ENCODE data around the gene RAD51AP2. TPM values are rescaled to one million over a fixed set of nuclear protein-coding genes. Genes with fewer than 3 reads are reported as not detected.

RAD51AP2 gene
- total and polyA plus RNA-seq, 7 experiments from 2014 or later = not detected

DNA sequence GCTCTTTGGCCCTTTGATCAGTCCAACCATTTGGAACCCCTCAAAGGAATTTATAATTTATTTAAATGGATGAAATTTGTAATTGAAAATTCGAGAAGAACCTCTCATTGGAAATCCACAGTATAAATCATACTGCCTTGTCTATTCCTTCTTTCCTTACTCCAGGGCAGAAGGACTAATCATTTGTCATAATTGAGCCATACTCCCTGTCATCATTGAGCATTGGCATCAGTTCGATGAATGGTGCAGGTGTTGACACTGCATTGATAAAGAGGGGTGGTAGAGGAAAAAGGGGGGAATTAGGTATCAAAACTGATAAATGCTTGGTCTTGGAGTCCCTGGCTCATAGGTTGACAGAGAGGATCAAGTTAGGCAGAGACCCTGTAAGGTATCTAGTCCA lies 24.2 kb upstream of the RAD51AP2 start:
- DNase-seq (no peak), ATAC-seq (no peak)
- Histone ChIP-seq H3K9me3 (ENCODE audit: control insufficient read depth in 2 of 3, low read length in 3 of 3) (no peaks in the 10 kb centered on the region), H3K4me1 (ENCODE audit: control insufficient read depth in 2 of 2, insufficient read depth in 2 of 2, low read length in 2 of 2) (no peaks in the 10 kb centered on the region), H3K27me3 (ENCODE audit: control insufficient read depth in 2 of 2, insufficient read depth in 2 of 2, low read length in 2 of 2) (peaks cover 0 to 6% of the 10 kb centered on the region in 2 donors), H3K27ac (ENCODE audit: low read depth, low read length) (no peak overlapping the region), H3K4me3 (ENCODE audit: low read length) (no peak overlapping the region), H3K36me3 (ENCODE audit: control insufficient read depth in 2 of 3, insufficient read depth in 3 of 3, low read length in 3 of 3) (no peaks in the 10 kb centered on the region)
- no peak overlapping the region for H3K4me3 Mint-ChIP-seq
- intact Hi-C loops (cut with micrococcal nuclease) = no loop called here
- peaks cover 0 to 12% (median 4%) of the 10 kb centered on the region in 7 donors for H3K4me1 Mint-ChIP-seq
- POLR2A ChIA-PET = no interaction called here
- H3K9me3 Mint-ChIP-seq = peaks cover 0 to 20% (median 5%) of the 10 kb centered on the region in 11 donors
- H3K36me3 Mint-ChIP-seq = peaks cover 0 to 7% (median 0%) of the 10 kb centered on the region in 5 donors
- H3K27ac Mint-ChIP-seq = no peak overlapping the region
- H3K27me3 Mint-ChIP-seq = peaks cover 54 to 69% (median 61%) of the 10 kb centered on the region in 5 donors
- CTCF ChIA-PET = no interaction called here

GRCh38 chr2:17541531-17541950 lies 23.3 kb upstream of the RAD51AP2 start:
- POLR2A ChIA-PET = no interaction called here
- intact Hi-C loops (cut with micrococcal nuclease) = no loop called here
- Histone ChIP-seq H3K4me1 (ENCODE audit: control insufficient read depth in 2 of 2, insufficient read depth in 2 of 2, low read length in 2 of 2) (no peaks in the 10 kb centered on the region), H3K4me3 (ENCODE audit: low read length) (no peak overlapping the region), H3K9me3 (ENCODE audit: control insufficient read depth in 2 of 3, low read length in 3 of 3) (no peaks in the 10 kb centered on the region), H3K27ac (ENCODE audit: low read depth, low read length) (no peak overlapping the region), H3K27me3 (ENCODE audit: control insufficient read depth in 2 of 2, insufficient read depth in 2 of 2, low read length in 2 of 2) (peaks cover 0 to 6% of the 10 kb centered on the region in 2 donors), H3K36me3 (ENCODE audit: control insufficient read depth in 2 of 3, insufficient read depth in 3 of 3, low read length in 3 of 3) (no peaks in the 10 kb centered on the region)
- peaks cover 0 to 7% (median 0%) of the 10 kb centered on the region in 5 donors for H3K36me3 Mint-ChIP-seq
- H3K27ac Mint-ChIP-seq = no peak overlapping the region
- H3K27me3 Mint-ChIP-seq = peaks cover 59 to 76% (median 65%) of the 10 kb centered on the region in 5 donors
- no peak overlapping the region for H3K4me3 Mint-ChIP-seq
- peaks cover 0 to 12% (median 4%) of the 10 kb centered on the region in 7 donors for H3K4me1 Mint-ChIP-seq
- ATAC-seq = no peak
- peaks cover 0 to 20% (median 5%) of the 10 kb centered on the region in 11 donors for H3K9me3 Mint-ChIP-seq
- CTCF ChIA-PET = no interaction called here
- DNase-seq = no peak

DNA sequence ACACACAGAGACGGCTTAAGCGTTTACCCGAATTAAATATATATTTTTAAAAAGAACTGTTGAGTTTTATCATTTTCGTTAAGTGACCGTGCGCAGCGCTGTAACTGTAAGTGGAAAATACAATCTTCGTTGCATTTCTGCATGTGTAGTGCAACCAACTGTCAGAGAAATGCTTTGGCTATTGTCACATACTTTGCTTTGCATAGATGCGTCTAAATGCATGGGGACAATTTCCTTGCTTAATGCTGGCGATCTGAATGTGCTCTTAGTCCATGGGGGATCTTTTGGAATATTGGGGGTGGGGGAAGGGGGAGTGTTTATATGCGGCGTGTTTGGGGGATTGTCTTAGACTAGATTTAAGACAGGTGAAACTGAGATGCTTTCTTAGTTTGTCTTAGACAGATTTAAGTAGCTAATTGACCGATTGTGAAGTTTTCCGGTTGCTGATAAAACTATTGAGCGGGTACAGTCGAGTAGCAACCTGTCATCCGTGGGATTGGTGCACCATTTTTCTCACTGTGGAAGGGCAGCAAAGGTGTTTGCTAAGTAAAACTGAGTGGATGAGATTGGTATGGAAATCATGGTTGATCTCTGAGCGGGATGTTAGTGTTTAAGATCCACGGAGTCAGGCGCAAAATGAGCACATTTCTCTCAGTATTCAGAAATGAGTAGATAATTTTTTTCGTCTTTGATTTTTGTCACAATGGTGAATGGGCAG lies 22.7 kb upstream of the RAD51AP2 start:
- Mint-ChIP-seq H3K27me3 (peaks cover 59 to 78% (median 67%) of the 10 kb centered on the region in 5 donors), H3K9me3 (peaks cover 0 to 20% (median 6%) of the 10 kb centered on the region in 11 donors), H3K36me3 (peaks cover 0 to 7% (median 0%) of the 10 kb centered on the region in 5 donors), H3K27ac (no peak overlapping the region), H3K4me3 (peak overlapping the region in 1 of 10 donors; percentile 15), H3K4me1 (peaks cover 0 to 12% (median 4%) of the 10 kb centered on the region in 7 donors)
- H3K9me3 ChIP-seq (ENCODE audit: control insufficient read depth in 2 of 3, low read length in 3 of 3) = no peaks in the 10 kb centered on the region
- no peaks in the 10 kb centered on the region for H3K36me3 ChIP-seq (ENCODE audit: control insufficient read depth in 2 of 3, insufficient read depth in 3 of 3, low read length in 3 of 3)
- no peak overlapping the region for H3K4me3 ChIP-seq (ENCODE audit: low read length)
- ChIA-PET POLR2A (no interaction called here), CTCF (no interaction called here)
- H3K27me3 ChIP-seq (ENCODE audit: control insufficient read depth in 2 of 2, insufficient read depth in 2 of 2, low read length in 2 of 2) = peaks cover 0 to 6% of the 10 kb centered on the region in 2 donors
- no peak overlapping the region for H3K27ac ChIP-seq (ENCODE audit: low read depth, low read length)
- no peaks in the 10 kb centered on the region for H3K4me1 ChIP-seq (ENCODE audit: control insufficient read depth in 2 of 2, insufficient read depth in 2 of 2, low read length in 2 of 2)
- ATAC-seq (no peak), DNase-seq (no peak)
- intact Hi-C loops (cut with micrococcal nuclease) = no loop called here

DNA sequence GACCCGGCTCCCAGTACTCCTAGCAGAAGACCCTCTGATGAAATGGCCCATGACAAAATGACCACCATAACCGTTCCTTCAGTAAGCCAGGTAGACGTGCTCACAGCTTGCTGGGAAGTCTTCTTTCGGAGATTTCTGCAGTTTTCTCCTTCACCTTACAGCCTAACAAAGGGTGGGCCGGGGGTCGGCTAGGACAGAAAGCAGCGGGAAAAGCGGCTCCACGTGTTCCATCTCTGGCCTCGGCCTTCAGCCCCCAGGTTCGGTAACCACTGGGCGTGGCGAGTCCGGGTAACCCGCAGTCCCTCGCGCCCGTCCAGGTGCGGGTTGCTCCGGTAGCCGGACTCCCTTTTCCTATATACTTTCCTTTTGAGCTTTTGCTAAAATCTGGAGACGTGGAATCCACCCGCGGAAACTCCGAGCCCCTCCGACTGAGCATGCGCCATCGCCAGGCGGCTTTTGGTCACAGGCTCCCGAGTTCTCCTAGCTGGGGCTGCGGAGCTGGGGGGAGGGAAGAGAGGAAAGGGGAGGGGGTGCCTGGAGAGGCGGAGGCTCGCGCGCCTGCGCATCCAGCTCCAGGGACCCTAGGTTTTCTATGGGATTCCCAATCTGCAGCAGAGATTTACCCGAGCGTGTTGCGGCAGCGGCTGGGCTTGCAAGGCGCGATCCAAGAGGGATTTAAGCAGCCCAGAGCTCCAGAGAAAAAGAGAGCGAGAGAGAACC lies 22.0 kb upstream of the RAD51AP2 start, which contains the start of gene VSNL1:
Gene VSNL1 (plus strand): TSS at position 604 of the 720 bp plus-strand sequence. CDS start 51,379 bp downstream, outside the sequence.
- ATAC-seq (no peak), DNase-seq (no peak)
- H3K9me3 ChIP-seq (ENCODE audit: control insufficient read depth in 2 of 3, low read length in 3 of 3) = no peaks in the 10 kb centered on the region
- Mint-ChIP-seq H3K4me3 (peak within 1 kb of the TSS in 2 of 10 donors; percentile 15 to 46), H3K4me1 (peaks cover 0 to 12% (median 4%) of the 10 kb centered on the region in 7 donors), H3K36me3 (peaks cover 0 to 9% (median 0%) of the 10 kb centered on the region in 5 donors), H3K27me3 (peaks cover 65 to 78% (median 71%) of the 10 kb centered on the region in 5 donors), H3K9me3 (peaks cover 0 to 21% (median 6%) of the 10 kb centered on the region in 11 donors), H3K27ac (no peak within 1 kb of the TSS)
- H3K27me3 ChIP-seq (ENCODE audit: control insufficient read depth in 2 of 2, insufficient read depth in 2 of 2, low read length in 2 of 2) = peaks cover 0 to 6% of the 10 kb centered on the region in 2 donors
- H3K36me3 ChIP-seq (ENCODE audit: control insufficient read depth in 2 of 3, insufficient read depth in 3 of 3, low read length in 3 of 3) = no peaks in the 10 kb centered on the region
- no peaks in the 10 kb centered on the region for H3K4me1 ChIP-seq (ENCODE audit: control insufficient read depth in 2 of 2, insufficient read depth in 2 of 2, low read length in 2 of 2)
- H3K27ac ChIP-seq (ENCODE audit: low read depth, low read length) = no peak within 1 kb of the TSS
- CTCF ChIA-PET = no interaction called here
- POLR2A ChIA-PET = no interaction called here
- no peak within 1 kb of the TSS for H3K4me3 ChIP-seq (ENCODE audit: low read length)
- intact Hi-C loops (cut with micrococcal nuclease) = no loop called here

DNA sequence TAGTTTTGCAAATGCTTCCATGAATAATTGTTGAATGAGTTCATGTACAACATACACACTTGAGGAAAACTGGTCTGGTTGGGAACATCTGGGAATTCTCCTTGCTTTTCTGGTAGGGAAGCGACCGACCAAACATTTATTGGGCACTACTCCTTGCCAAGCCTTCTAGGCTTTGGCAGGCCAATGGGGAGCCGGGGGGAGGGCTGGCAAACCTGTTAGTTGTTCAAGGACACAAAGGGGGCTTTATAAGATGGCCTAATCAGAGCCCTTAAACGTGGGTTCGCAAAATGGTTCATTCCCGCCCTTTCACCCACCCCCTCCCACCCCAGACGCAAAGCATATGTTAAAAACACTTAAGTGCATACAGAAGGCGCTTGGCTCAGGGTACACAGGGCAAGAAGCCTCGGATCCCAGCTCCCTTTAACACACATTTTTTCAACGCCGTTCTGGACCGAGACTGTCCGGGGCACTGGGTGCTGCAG lies 21.4 kb upstream of the RAD51AP2 start:
- Mint-ChIP-seq H3K4me3 (peak overlapping the region in 1 of 10 donors; percentile 46), H3K4me1 (peaks cover 0 to 12% (median 4%) of the 10 kb centered on the region in 7 donors), H3K27me3 (peaks cover 69 to 80% (median 75%) of the 10 kb centered on the region in 5 donors), H3K27ac (no peak overlapping the region), H3K9me3 (peaks cover 0 to 25% (median 6%) of the 10 kb centered on the region in 11 donors), H3K36me3 (peaks cover 0 to 11% (median 0%) of the 10 kb centered on the region in 5 donors)
- CTCF ChIA-PET = no interaction called here
- Histone ChIP-seq H3K36me3 (ENCODE audit: control insufficient read depth in 2 of 3, insufficient read depth in 3 of 3, low read length in 3 of 3) (no peaks in the 10 kb centered on the region), H3K27ac (ENCODE audit: low read depth, low read length) (no peak overlapping the region), H3K4me3 (ENCODE audit: low read length) (no peak overlapping the region), H3K9me3 (ENCODE audit: control insufficient read depth in 2 of 3, low read length in 3 of 3) (no peaks in the 10 kb centered on the region), H3K4me1 (ENCODE audit: control insufficient read depth in 2 of 2, insufficient read depth in 2 of 2, low read length in 2 of 2) (no peaks in the 10 kb centered on the region), H3K27me3 (ENCODE audit: control insufficient read depth in 2 of 2, insufficient read depth in 2 of 2, low read length in 2 of 2) (peaks cover 0 to 6% of the 10 kb centered on the region in 2 donors)
- ATAC-seq (no peak), DNase-seq (no peak)
- POLR2A ChIA-PET = no interaction called here
- intact Hi-C loops (cut with micrococcal nuclease) = loop anchor here in 1 of 2 donors (10.0 kb wide), 1 partner anchor 1815 kb away; the partner anchor contains the start of gene OSR1

DNA sequence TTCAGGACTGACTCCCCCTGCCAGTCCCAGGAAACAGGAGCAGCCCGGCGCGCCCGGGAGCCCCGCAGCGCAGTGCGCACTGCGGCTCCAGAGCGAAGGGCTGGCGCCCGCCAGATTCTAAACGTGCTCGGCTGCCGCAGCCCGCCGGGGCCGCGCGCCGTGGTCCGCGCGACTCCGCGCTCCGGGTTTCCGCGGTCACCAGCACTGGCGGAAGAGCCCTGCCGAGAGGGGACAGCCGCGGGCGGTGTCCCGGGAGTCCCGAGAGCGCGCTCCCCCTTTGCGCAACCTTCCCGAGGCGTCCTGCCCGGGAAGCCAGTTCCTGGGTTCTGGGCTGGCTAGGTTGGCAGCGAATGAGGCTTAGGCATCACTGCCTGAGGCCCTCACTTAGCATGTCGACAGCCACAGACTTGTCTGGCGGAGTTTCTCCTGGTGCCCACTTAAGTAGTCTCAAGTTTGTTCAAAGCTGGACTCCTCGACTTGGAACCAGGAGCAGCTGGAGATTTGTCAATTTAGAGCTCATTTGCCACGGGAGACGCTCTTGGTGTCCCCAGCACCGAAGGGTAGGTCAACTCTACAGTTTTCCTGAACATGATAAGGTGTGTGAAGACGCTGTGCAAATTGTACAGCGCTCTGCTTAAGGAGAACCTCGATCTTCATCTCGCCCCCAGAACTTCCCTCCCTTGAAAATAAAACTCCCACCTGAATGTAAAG lies 20.8 kb upstream of the RAD51AP2 start:
- H3K27ac Mint-ChIP-seq = no peak overlapping the region
- Histone ChIP-seq H3K4me3 (ENCODE audit: low read length) (no peak overlapping the region), H3K9me3 (ENCODE audit: control insufficient read depth in 2 of 3, low read length in 3 of 3) (no peaks in the 10 kb centered on the region), H3K27me3 (ENCODE audit: control insufficient read depth in 2 of 2, insufficient read depth in 2 of 2, low read length in 2 of 2) (peaks cover 0 to 6% of the 10 kb centered on the region in 2 donors), H3K36me3 (ENCODE audit: control insufficient read depth in 2 of 3, insufficient read depth in 3 of 3, low read length in 3 of 3) (no peaks in the 10 kb centered on the region), H3K4me1 (ENCODE audit: control insufficient read depth in 2 of 2, insufficient read depth in 2 of 2, low read length in 2 of 2) (no peaks in the 10 kb centered on the region), H3K27ac (ENCODE audit: low read depth, low read length) (no peak overlapping the region)
- ChIA-PET CTCF (no interaction called here), POLR2A (no interaction called here)
- H3K9me3 Mint-ChIP-seq = peaks cover 0 to 25% (median 6%) of the 10 kb centered on the region in 11 donors
- peaks cover 0 to 11% (median 0%) of the 10 kb centered on the region in 5 donors for H3K36me3 Mint-ChIP-seq
- ATAC-seq (no peak), DNase-seq (no peak)
- no peak overlapping the region for H3K4me3 Mint-ChIP-seq
- intact Hi-C loops (cut with micrococcal nuclease) = loop anchor here in 1 of 2 donors (10.0 kb wide), 1 partner anchor 1816 kb away; the partner anchor contains the start of gene OSR1
- peaks cover 67 to 76% (median 75%) of the 10 kb centered on the region in 5 donors for H3K27me3 Mint-ChIP-seq
- H3K4me1 Mint-ChIP-seq = peaks cover 0 to 12% (median 4%) of the 10 kb centered on the region in 7 donors

Measured in naive thymus-derived CD4-positive, alpha-beta T cell (primary cell).